HG03457 (cell line): Measurements from ENCODE around the gene UXS1.

Source experiments
- ATAC-seq: cut with Tn5 transposase; IDR thresholded peaks from one replicate; pipeline ENCODE4 v1.9.1; 2021; ENCODE audit warnings: moderate number of reproducible peaks; ENCODE audit not compliant: unreplicated experiment

Gene UXS1

DNA sequence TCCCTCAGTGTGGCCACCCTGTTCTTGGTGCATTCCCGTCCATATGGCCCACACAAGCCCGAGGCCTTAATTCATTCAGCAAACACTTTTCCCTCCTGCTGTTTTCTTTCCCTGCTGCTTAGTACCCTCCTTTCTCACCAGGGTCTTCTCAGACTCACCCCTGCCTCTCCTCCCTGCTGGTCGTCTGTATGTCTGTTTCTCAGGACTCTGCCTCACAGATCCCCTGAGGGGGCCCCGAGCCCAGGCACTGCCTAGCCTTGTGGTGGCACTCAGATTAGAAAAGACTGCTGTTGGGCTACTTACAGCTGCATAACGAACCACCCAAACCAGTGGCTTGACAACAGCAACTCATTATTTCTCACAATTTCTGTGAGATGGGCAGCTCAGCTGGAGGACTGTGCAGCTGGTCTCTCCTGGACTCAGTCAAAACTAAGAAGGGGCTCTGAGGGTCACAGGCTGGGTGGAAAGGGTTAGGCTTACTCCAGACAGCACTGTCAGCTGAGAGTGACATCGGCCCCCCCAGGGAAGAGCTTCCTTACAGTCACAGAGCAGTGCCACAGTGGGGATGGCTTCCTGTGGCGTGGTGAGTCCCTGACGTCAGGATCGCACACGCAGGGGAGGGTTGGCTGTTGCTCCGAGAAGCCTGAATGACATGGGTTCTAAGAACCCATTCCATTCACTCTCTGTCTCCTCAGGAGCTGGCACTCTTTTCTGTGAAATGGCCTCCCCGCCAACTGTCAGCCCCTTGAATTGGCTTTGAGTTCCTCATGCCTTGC lies 139.0 kb downstream of the UXS1 start:
- no peak for ATAC-seq

DNA sequence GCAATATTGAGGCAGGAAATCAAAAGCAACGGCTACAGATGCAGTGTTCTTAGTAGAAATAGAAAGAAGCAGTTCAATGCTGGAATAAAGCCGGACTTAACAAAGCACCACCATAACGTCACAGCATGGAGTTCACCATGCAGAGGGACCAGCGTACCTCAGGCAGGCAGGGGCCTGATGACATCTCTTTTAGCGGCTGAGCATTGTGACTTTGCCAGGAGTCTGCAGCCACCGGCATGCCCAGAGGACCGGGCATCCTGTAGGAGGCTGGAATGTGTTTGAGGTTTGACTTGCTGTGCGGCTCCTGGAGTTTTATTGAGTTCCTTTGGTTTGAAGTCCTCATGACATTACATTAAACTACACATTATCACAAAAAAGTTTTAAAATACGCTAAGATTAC lies 139.8 kb downstream of the UXS1 start:
- ATAC-seq: no peak

GRCh38 chr2:106053581-106053980 lies 140.5 kb downstream of the UXS1 start:
- no peak for ATAC-seq

GRCh38 chr2:106053116-106053515 lies 141.0 kb downstream of the UXS1 start:
- no peak for ATAC-seq

DNA sequence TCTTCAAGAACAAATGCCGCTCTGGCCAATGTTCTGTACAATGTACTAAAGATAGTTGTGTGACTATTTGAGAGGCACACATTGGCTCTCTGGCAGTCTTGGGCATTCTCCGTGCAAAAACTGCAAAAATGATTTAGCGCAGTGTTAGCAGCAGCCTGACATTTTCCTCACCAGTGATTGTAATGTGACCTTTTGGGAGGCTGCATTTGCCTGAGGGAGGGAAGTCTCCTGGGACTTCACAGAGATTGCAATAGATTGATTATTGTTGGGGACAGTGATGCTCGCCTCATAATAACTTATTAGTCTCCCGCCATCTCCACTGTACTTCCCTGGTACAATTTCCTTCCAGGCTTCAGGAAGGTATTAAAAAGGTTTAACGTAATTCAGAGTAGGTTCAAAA lies 149.2 kb downstream of the UXS1 start:
- ATAC-seq: no peak

- ATAC-seq: no peak
These were observed 150.1 kb downstream of the UXS1 start for GRCh38 chr2:106044021-106044420.
